A673 (cell line): ENCODE measurements around the gene BCL3.

Experiments
- EZH2 ChIP-seq: fragments of 200-600 bp; sonication (generic); IDR thresholded peaks from 2 replicates; pipeline ENCODE4 v1.6.1; 2017; ENCODE audit warnings: borderline replicate concordance, low read depth, mild to moderate bottlenecking, mixed read lengths, antibody characterized with exemption, low read length; ENCODE audit not compliant: poor library complexity, severe bottlenecking
- TF ChIP-seq, protein P1 (sequence below): fragments of 300-800, 200-600 bp; sonication (generic); conservative IDR thresholded peaks from 2 replicates; pipeline ENCODE4 v1.5.1; 2017; ENCODE audit warnings: low read depth, mild to moderate bottlenecking, antibody characterized with exemption, low read length, moderate library complexity, mixed read lengths

DNA sequence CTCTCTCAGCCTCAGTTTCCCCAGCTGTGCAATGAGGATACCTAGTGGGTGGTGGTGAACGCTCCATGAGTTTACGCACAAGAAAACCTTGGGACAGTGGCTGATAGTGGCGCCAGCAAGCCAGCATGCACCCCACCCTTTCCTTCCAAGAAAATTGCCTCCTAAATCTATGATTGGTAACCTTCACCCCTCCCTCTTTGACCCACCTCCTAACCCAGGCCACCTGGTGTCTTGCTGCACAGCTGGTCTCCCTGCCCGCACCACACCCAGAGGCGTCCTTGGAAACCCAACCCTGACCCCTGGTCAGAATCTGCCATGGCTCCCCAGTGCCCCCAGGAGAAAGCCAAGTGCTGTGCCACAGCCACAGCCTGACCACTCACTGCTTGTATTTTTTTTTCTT lies 22.8 kb upstream of the BCL3 start:
- TF ChIP-seq, protein P1, sequence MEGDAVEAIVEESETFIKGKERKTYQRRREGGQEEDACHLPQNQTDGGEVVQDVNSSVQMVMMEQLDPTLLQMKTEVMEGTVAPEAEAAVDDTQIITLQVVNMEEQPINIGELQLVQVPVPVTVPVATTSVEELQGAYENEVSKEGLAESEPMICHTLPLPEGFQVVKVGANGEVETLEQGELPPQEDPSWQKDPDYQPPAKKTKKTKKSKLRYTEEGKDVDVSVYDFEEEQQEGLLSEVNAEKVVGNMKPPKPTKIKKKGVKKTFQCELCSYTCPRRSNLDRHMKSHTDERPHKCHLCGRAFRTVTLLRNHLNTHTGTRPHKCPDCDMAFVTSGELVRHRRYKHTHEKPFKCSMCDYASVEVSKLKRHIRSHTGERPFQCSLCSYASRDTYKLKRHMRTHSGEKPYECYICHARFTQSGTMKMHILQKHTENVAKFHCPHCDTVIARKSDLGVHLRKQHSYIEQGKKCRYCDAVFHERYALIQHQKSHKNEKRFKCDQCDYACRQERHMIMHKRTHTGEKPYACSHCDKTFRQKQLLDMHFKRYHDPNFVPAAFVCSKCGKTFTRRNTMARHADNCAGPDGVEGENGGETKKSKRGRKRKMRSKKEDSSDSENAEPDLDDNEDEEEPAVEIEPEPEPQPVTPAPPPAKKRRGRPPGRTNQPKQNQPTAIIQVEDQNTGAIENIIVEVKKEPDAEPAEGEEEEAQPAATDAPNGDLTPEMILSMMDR = no peak
- TF ChIP-seq EZH2 = no peak
